Measurements from ENCODE around the gene TLX1.
"Not testable (repeated sequence)": the region's sequence is repeated elsewhere in the genome, so short reads cannot be mapped to it uniquely, and the experiment has no call there.

The TLX1 gene

DNA sequence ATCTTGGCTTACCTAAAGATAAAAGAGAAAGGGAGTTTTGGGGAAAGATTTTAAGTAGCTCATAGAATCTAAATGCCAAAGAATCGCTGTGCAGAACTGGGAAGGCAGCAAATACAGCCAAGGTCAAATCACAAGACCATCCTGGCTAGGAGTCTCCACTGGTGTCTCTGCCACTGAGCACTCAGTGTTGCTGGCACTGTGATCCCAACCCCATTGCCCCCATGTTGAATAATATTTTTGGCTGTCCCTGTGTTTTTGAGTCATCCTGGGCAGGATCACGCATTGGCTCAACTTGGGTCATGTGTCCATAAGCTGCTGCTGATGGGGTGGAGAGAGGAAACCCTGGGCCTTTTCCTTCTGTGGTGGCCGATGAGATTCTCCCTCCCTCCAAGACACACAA lies 21.2 kb downstream of the TLX1 start:
- DNase-seq (ENCODE audit: low spot score), result no peak

DNA sequence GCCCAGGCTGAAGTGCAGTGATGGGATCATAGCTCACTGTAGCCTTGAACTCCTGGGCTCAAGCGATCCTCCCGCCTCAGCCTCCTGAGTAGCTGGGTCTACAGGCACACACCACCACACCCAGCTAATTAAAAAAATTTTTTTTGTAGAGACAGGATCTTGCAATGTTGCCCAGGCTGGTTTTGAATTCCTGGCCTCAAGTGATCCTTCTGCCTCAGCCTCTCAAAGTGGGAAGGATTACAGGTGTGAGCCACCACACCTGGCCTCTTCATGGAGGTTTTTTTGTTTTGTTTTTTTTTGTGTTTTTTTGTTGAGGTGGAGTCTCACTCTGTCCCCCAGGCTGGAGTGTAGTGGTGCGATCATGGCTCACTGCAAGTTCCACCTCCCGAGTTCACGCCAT lies 23.4 kb downstream of the TLX1 start:
- DNase-seq (ENCODE audit: low spot score), result not testable (repeated sequence)

DNA sequence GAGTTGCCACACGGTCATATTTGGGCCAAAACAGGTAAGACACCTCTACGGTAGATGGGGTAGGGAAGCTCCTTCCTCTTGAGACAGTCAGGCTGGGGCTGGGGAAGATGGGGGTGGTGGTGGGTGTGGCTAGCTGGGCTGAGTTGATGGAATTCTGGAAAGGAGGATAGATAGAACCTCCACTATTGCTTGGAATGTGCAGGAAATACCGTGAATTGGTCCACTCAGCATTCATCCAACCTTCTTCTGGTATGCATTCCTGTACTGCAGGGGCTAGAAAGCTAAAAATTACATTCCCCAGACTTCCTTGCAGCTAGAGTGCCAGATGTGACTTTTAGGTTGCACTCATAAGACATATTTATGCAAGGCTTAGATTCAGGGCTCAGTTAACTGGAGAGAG lies 24.8 kb downstream of the TLX1 start:
- DNase-seq (ENCODE audit: low spot score), result no peak

DNA sequence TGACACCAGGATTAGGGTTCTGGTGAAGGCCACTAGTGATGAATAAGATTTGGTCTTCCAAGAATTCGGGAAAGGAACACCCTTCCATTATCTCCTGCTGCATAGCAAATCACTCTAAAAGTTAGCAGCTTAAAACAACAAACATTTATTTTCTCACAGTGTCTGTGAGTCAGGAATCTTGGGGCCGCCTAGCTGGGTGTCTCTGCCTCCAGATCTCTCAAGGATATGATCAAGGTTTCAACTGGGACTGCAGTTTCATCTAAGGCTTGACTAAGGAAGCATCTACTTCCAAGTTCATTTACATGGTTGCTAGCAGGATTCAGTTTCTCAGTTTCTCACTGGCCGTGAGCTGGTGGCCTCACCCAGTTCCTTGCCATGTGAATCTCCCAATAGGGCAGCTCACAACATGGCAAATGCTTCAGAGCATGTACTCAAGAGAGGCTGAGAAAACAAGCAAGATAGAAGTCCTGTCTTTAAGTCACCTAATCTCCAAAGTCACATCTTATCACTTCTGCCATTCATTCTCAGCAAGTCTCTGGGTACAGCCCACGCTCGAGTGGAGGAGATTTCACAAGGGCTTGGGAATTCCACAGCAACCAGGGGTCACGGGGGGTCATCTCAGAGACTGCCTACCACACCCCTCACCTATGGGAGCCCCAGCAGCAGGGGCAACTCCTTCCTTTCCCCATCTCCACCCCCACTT lies 26.8 kb downstream of the TLX1 start:
- no peak for DNase-seq (ENCODE audit: low spot score)

DNA sequence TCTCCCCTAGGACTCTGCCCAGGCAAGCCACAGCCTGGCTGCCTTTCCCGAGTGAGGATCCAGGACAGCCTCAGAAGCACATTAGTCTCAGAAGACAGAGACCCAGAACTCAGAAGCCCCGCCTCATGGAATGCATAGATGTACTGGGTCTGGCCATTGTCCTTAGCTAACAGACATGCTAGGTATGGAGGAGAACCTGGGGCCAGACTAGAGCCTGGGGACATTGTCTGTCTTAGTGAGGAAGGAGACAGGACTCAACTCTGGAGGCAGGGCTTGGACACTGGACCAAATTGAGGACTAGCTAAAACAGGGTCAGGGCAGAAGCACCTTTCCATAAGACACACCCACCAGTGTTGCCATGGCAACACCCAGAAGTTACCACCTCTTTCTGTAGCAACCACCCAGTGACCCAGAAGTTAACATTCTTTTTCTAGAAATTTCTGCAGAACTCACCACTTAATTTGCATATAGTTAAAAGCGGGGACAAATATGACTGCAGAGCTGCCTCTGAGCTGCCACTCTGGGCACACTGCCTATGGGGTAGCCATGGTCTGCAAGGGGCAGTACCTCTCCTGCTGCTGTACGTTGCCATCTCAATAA lies 27.5 kb downstream of the TLX1 start:
- DNase-seq (ENCODE audit: low spot score), result no peak

DNA sequence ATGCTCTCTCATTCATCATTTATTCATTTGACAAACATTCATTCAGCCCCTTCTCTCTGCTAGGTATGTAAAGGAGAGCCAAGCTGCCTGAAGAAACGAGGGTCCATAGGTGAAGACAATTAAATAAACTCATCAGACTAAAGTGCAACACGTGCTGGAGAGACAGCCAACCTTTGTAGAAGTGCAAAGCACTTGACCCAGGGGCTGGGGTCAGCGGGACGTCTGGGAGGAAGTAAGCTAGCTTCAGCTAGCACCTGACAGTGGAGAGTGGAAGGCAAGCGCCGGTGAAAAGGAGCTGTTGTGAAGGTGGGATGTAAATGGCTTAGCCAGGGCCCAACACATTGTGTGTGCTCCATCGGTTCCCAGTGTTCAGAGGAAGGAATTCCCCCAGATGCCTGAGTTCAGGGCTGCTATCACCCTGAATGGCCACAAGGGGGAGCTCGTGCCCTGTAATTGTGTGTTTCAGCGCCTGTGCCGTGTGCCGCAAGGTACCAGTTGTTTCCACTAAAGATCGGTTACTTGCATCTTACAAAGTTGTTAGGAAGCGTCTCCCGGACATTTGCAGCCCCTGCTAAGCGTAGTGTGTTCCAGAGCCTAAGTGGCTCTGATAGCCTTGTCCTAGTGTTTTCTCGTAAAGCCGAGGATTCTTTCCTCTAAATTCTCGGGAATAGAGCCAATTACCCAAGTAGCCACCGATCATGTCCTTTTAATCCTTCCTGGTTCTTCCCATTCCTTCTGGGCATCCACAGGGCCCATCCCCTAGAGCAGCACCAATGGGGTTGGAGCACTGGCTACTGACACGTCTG lies 30.6 kb downstream of the TLX1 start:
- DNase-seq (ENCODE audit: low spot score), result peak; percentile 70

DNA sequence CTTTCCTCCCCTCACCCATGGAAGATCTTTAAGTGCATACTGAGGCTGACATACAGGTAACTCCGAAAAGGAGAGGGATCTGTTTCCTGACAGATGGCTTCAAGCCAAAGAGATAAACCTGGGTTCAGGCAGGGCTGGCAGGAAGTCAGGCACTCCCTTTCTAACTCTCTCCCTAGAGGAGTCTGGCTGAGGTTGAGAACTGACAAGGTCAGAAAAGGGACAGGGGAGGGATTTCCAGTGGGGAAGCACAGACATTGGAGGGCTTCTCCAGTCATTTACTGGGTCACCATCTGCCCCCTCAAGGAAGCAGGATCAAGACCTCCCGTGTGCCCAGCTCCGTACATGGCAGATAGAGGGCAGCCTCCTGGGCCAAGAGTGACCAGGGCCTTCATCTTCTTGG lies 31.6 kb downstream of the TLX1 start:
- no peak for DNase-seq (ENCODE audit: low spot score)

DNA sequence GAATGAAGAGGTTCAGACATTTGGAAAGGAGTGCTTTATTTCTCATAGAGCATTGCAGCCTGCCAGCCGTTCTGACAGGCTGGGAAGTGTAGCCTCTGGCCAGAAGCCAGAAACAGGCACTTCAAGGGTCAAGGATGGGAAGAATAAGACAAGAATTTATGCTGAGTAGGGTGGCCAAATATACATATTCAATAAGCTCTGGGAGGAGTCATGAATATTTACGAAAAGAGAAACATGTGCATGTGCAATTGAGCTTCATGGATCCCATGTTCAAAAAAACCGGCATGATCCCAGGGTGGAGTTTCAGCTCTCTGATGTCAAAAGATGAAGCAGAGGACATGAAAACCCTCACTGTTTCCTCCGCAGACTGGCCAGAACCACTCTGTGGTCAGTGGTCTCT lies 32.9 kb downstream of the TLX1 start:
- DNase-seq (ENCODE audit: low spot score), result no peak

DNA sequence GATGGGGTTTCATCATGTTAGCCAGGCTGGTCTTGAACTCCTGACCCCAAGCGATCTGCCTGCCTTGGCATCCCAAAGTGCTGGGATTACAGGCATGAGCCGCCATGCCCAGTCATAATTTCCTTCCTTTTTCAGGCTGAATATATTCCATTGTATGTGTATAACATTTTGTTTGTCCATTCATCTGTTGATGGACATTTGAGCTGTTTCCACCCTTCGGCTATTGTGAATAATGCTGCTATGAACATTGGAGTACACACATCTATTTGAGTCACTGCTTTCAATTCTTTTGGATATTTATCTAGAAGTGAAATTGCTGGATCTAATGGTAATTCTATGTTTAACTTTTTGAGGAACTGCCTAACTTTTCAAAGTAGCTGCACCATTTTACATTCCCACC lies 34.6 kb downstream of the TLX1 start:
- DNase-seq (ENCODE audit: low spot score), result no peak

DNA sequence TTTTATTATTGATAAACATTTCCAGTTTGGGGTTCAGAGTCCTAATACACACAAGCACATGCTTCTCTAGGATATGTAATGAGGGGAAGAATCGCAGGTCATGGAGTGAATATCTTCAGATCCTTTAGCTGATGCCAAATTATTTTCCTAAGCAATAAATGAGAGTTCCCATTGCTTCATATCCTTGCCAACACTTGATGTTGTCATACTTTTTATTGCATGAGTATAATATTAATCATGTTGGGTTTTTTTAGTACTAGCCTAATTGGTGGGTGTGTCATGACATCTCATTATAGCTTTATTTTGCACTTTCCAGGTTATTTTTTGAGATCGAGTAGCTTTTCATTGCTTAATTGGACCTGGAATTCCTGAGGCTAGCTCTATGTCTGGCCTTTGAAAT lies 35.3 kb downstream of the TLX1 start:
- DNase-seq (ENCODE audit: low spot score), result no peak

DNA sequence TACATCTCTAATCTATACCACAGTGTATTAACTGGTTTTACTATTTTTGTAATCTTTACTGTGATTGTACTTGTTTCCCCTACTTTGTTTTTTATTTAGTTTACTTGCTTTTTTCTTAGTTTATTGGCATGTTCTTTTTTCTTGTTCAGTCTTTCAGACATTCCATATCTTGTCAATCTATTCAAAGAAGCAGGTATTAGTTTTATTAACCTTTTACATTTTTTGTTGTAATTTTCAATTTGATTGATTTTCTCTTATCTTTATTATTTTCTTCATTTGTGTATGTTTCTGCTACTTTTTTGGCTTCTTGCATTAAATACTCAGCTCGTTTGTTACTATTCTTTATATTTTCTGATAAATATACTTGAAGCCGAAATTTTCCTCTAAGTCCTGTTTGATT lies 41.6 kb downstream of the TLX1 start:
- DNase-seq (ENCODE audit: low spot score), result no peak

DNA sequence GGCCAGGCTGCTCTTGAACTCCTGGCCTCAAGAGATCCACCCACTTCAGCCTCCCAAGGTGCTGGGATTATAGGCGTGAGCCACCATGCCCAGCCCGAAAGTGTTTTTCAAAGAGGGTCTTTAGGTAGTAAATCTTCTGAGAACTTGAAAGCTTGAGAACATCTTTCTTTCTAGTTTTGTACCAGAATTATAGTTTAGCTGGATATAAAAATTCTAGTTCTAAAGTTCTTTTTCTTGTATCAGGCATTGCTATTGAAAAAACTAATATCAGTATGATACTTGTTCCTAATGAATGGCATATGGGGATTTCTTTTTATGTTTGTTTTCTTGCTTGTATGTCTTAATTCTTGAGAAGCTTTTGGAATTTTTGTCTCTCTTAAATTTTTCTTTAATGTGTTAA lies 43.2 kb downstream of the TLX1 start:
- no peak for DNase-seq (ENCODE audit: low spot score)

DNA sequence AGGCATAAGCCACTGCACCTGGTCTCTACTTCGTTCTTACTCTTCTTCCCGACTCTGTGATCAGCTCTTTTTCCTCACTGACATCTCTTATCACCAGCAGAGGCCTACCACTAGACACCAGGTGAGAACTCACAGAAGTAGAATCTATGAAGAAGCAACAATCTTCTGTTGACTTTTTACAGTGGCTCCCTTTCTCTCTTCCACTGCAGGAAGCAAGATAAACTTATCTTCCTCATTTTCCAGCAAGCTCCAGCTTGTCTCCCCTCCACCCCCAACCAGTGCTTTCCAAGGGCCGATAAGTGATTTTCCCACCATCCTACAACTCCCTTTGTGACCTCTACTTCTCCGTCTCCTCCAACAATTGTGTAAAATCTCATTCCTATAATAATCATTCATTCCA lies 45.5 kb downstream of the TLX1 start:
- DNase-seq (ENCODE audit: low spot score), result no peak

DNA sequence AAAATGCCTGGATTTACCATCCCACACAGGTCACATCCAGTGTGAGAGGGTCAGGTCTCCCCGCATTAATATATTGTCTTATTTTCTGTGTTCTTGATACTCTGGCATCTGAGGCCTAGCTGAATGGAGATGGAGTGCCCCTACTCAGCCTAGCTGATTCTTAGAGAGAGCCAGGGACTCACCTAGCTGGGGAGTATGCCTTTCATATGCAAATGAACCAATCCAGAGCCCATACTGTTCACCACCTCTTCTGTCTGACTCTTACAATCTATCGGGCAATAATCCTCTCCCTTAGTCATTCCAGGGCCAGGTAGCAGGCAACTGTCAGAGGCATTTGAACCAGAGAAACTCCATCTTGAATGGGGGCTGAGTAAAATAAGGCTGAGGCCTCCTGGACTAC lies 51.8 kb downstream of the TLX1 start:
- no peak for DNase-seq (ENCODE audit: low spot score)

DNA sequence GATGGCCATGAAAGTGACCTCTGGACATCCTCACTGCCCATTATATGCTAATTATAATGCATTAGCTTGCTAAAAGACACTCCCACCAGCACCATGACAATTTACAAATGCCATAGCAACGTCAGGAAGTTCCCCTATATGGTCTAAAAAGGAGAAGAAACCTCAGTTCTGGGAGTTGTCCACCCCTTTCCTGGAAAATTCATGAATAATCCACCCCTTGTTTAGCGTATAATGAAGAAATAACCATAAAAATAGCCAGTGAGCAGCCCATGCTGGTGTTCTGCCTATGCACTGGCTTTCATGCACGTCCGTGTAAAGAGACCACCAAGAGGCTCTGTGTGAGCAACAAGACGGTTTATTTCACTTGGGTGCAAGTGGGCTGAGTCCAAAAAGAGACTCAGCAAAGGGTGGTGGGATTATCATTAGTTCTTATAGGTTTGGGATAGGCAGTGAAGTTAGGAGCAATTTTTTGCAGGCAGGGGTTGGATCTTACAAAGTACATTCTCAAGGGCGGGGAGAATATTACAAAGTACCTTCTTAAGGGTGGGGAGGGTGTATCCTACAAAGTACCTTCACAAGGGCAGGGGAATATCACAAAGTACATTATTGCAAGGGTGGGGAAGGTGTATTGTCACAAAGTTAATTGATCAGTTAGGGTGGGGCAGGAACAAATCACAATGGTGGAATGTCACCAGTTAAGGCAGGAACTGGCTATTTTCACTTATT lies 52.5 kb downstream of the TLX1 start:
- DNase-seq (ENCODE audit: low spot score), result no peak

Data from hepatic stellate cell (primary cell).